H1 (cell line): ENCODE data around the gene ARSB. TPM values are rescaled to one million over a fixed set of nuclear protein-coding genes. Genes with fewer than 3 reads are reported as not detected.

Source experiments
- NANOG ChIP-seq: IDR thresholded peaks from 2 replicates; pipeline ENCODE4 v1.6.1; 2011; ENCODE audit warnings: low read length, low read depth, mild to moderate bottlenecking, inconsistent platforms; ENCODE audit not compliant: insufficient read depth, poor library complexity, severe bottlenecking
- SP1 ChIP-seq: IDR thresholded peaks from 2 replicates; pipeline ENCODE4 v1.6.1; 2011; ENCODE audit warnings: low read depth, low read length
- TAF1 ChIP-seq: IDR thresholded peaks from 2 replicates; pipeline ENCODE4 v1.6.1; 2011; ENCODE audit warnings: mild to moderate bottlenecking, low read depth, low read length
- polyA plus RNA-seq, 7 experiments: library from polyadenylated mRNA; depleted of rRNA in 3 of 7; stranded (reverse) in 5 of 7; unstranded in 2 of 7; fragments of >200 nt in 5 of 7; fragments of 200-250 nt in 2 of 7; gene quantifications; 1 replicate in 5 of 7; 2 replicates in 1 of 7; 4 replicates in 1 of 7; pipeline versions ENCODE4 v1.2.1 to v1.2.3, GENCODE V29; 2011 to 2013; ENCODE audit warnings: missing spikeins in 2 of 7, mixed read lengths in 2 of 7
- total RNA-seq: library from RNA; stranded (reverse); fragmentation: NEBNext Ultra II Directional; extraction: Animal tissue kit (Norgen Biotek cat#: 25700); gene quantifications from 2 replicates; pipeline ENCODE4 v1.2.1, GENCODE V29; 2021

Gene ARSB
- total and polyA plus RNA-seq, 2 of the 8 experiments (the other 6 are each of a cell fraction or from before 2014, with no cell fraction given) = 6.4 to 13.9 TPM

- no peak for TF ChIP-seq TAF1
- no peak for TF ChIP-seq SP1
- TF ChIP-seq NANOG = no peak
Measured at GRCh38 chr5:78907255-78907891, 77.7 kb downstream of the ARSB start (continued).
